IMR-90 (cell line): Measurements from ENCODE around the gene USP31. TPM values are rescaled to one million over a fixed set of nuclear protein-coding genes. Genes with fewer than 3 reads are reported as not detected.

Experiments
- ATAC-seq: fragments of 200-7000 bp; cut with Tn5 transposase; 2 replicates; pipeline ENCODE4 v1.9.1; 2020; ENCODE audit warnings: low read depth, mild to moderate bottlenecking, moderate library complexity
- BruUV-seq: library from RNA; stranded (reverse); fragments of 400-500 nt; replicated peaks from 2 replicates; lab custom pipeline; 2021; lab: Mats Ljungman, UMichigan
- CTCF ChIA-PET: fragments of 300-600 bp; formaldehyde crosslinking; extraction: SDS; loops from one replicate; lab custom pipeline; 2021; ENCODE audit warnings: antibody characterized with exemption; lab: Yijun Ruan, JAX
- POLR2A ChIA-PET: fragments of 300-600 bp; sonication (Branson Sonifier 250); formaldehyde crosslinking; loops from one replicate; lab custom pipeline; 2022; ENCODE audit warnings: antibody characterized with exemption; ENCODE audit not compliant: unreplicated experiment; lab: Charles Lee
- DNase-seq: peaks from one replicate; pipeline ENCODE4 v3.0.0; 2013
- H2AFZ ChIP-seq: replicated peaks from 2 replicates; pipeline ENCODE3; 2013; ENCODE audit warnings: low read length, mild to moderate bottlenecking; ENCODE audit not compliant: poor library complexity
- H2AK5ac ChIP-seq: 2 replicates; pipeline ENCODE4 v1.6.1; 2013; ENCODE audit warnings: low read depth, low read length, inconsistent platforms
- H2AK9ac ChIP-seq: replicated peaks from 2 replicates; pipeline ENCODE3; 2013; ENCODE audit warnings: mild to moderate bottlenecking, low read depth, low read length, moderate library complexity; ENCODE audit not compliant: poor library complexity
- H2BK120ac ChIP-seq: 2 replicates; pipeline ENCODE4 v1.6.1; 2013; ENCODE audit warnings: low read depth, low read length, inconsistent platforms
- H2BK15ac ChIP-seq: 3 replicates; pipeline ENCODE4 v1.6.1; 2013; ENCODE audit warnings: low read depth, low read length, inconsistent platforms
- H2BK20ac ChIP-seq: 2 replicates; pipeline ENCODE4 v1.6.1; 2013; ENCODE audit warnings: low read depth, mild to moderate bottlenecking, inconsistent platforms, low read length, moderate library complexity
- H2BK5ac ChIP-seq: 2 replicates; pipeline ENCODE4 v1.6.1; 2013; ENCODE audit warnings: mild to moderate bottlenecking, low read depth, low read length, inconsistent platforms; ENCODE audit not compliant: poor library complexity, severe bottlenecking
- H3K14ac ChIP-seq: replicated peaks from 2 replicates; pipeline ENCODE4 v1.6.1; 2013; ENCODE audit warnings: low read depth, low read length, inconsistent platforms
- H3K18ac ChIP-seq: 2 replicates; pipeline ENCODE4 v1.6.1; 2013; ENCODE audit warnings: low read depth, low read length, control low read depth
- H3K23ac ChIP-seq: 2 replicates; pipeline ENCODE4 v1.6.1; 2013; ENCODE audit warnings: low read depth, low read length, inconsistent platforms
- H3K27ac ChIP-seq: 2 replicates; pipeline ENCODE4 v1.5.1; 2013; ENCODE audit warnings: mild to moderate bottlenecking, control low read depth, low read length; ENCODE audit not compliant: insufficient read depth
- H3K27me3 ChIP-seq: 2 replicates; pipeline ENCODE4 v1.6.1; 2013; ENCODE audit warnings: low read length; ENCODE audit not compliant: control insufficient read depth, insufficient read depth
- H3K36me3 ChIP-seq: 2 replicates; pipeline ENCODE4 v1.6.1; 2013; ENCODE audit warnings: low read length, mixed read lengths; ENCODE audit not compliant: control insufficient read depth, insufficient read depth
- H3K4ac ChIP-seq: 2 replicates; pipeline ENCODE4 v1.6.1; 2013; ENCODE audit warnings: low read depth, low read length, inconsistent platforms
- H3K4me1 ChIP-seq: 2 replicates; pipeline ENCODE4 v1.6.1; 2013; ENCODE audit warnings: low read length, mixed read lengths; ENCODE audit not compliant: control insufficient read depth, insufficient read depth
- H3K4me2 ChIP-seq: 2 replicates; pipeline ENCODE4 v1.6.1; 2013; ENCODE audit warnings: low read depth, mild to moderate bottlenecking, control low read depth, low read length, moderate library complexity
- H3K4me3 ChIP-seq: 2 replicates; pipeline ENCODE4 v1.5.1; 2013; ENCODE audit warnings: low read depth, mild to moderate bottlenecking, control low read depth, low read length, moderate library complexity; ENCODE audit not compliant: insufficient read depth
- H3K56ac ChIP-seq: 2 replicates; pipeline ENCODE4 v1.6.1; 2013; ENCODE audit warnings: low read length, inconsistent platforms; ENCODE audit not compliant: insufficient read depth; ENCODE audit errors: extremely low read depth
- H3K79me1 ChIP-seq, 2 experiments: 2 replicates each; pipeline ENCODE4 v1.6.1; 2013; ENCODE audit warnings: low read length in 2 of 2, inconsistent platforms in 1 of 2, low read depth in 1 of 2
- H3K9ac ChIP-seq: 2 replicates; pipeline ENCODE4 v1.6.1; 2013; ENCODE audit warnings: low read depth, low read length, control low read depth
- H3K9me1 ChIP-seq: 2 replicates; pipeline ENCODE4 v1.6.1; 2013; ENCODE audit warnings: low read length, inconsistent platforms; ENCODE audit not compliant: insufficient read depth
- H3K9me3 ChIP-seq: 2 replicates; pipeline ENCODE4 v1.6.1; 2013; ENCODE audit warnings: low read length; ENCODE audit not compliant: control insufficient read depth, insufficient read depth
- H4K20me1 ChIP-seq: 2 replicates; pipeline ENCODE4 v1.6.1; 2013; ENCODE audit warnings: low read length, inconsistent platforms; ENCODE audit not compliant: insufficient read depth
- H4K5ac ChIP-seq: 2 replicates; pipeline ENCODE4 v1.6.1; 2013; ENCODE audit warnings: mild to moderate bottlenecking, low read depth, low read length, control low read depth
- H4K8ac ChIP-seq, 2 experiments: 2 replicates each; pipeline ENCODE4 v1.6.1; 2013; ENCODE audit warnings: low read depth in 2 of 2, low read length in 2 of 2, control low read depth in 1 of 2, inconsistent platforms in 1 of 2
- H4K91ac ChIP-seq: 2 replicates; pipeline ENCODE4 v1.6.1; 2013; ENCODE audit warnings: low read depth, low read length, inconsistent platforms; ENCODE audit not compliant: insufficient read depth
- ELK1 ChIP-seq: fragments of 150-350 bp; IDR thresholded peaks from 2 replicates; pipeline ENCODE4 v1.6.1; 2016; ENCODE audit warnings: low read depth, mild to moderate bottlenecking, low read length, moderate library complexity, borderline replicate concordance
- FOS ChIP-seq: fragments of 150-350 bp; IDR thresholded peaks from 2 replicates; pipeline ENCODE4 v1.6.1; 2016; ENCODE audit warnings: low read depth, low read length
- MAFK ChIP-seq: IDR thresholded peaks from 2 replicates; pipeline ENCODE4 v1.6.1; 2012; ENCODE audit warnings: low read depth, low read length, improper control_type of control experiment
- MAZ ChIP-seq: IDR thresholded peaks from 2 replicates; pipeline ENCODE4 v1.6.1; 2012; ENCODE audit warnings: low read depth, mild to moderate bottlenecking, low read length, improper control_type of control experiment, moderate library complexity, borderline replicate concordance
- MXI1 ChIP-seq: IDR thresholded peaks from 2 replicates; pipeline ENCODE4 v1.6.1; 2012; ENCODE audit warnings: low read depth, mild to moderate bottlenecking, low read length, moderate library complexity, borderline replicate concordance
- POLR2A ChIP-seq: IDR thresholded peaks from 2 replicates; pipeline ENCODE4 v1.6.1; 2012; ENCODE audit warnings: mild to moderate bottlenecking, low read depth, low read length
- RAD21 ChIP-seq: IDR thresholded peaks from 2 replicates; pipeline ENCODE4 v1.6.1; 2012; ENCODE audit warnings: low read length, improper control_type of control experiment
- RCOR1 ChIP-seq: IDR thresholded peaks from 2 replicates; pipeline ENCODE4 v1.6.1; 2012; ENCODE audit warnings: mild to moderate bottlenecking, low read length, improper control_type of control experiment; ENCODE audit not compliant: insufficient replicate concordance
- RFX5 ChIP-seq: IDR thresholded peaks from 2 replicates; pipeline ENCODE4 v1.8.0; 2012; ENCODE audit warnings: low read depth, mild to moderate bottlenecking, low read length, moderate library complexity
- WGBS, 2 experiments: methylation state at CpG; one replicate each; pipeline versions ENCODE4 v1.1.5 to v1.1.7; 2013; ENCODE audit warnings: missing lambda C conversion rate in 2 of 2; ENCODE audit not compliant: insufficient read length in 1 of 2; ENCODE audit errors: extremely low coverage in 2 of 2; 5-methylcytosine and 5-hydroxymethylcytosine counted together
- dilution Hi-C: fragments of 300-500 bp; cut with HindIII; formaldehyde crosslinking; loops from one replicate; pipeline ENCODE4 v1.14.3; 2018; ENCODE audit warnings: low sequenced_read_pairs; ENCODE audit not compliant: unreplicated experiment
- in situ Hi-C: fragments of 300-500 bp; cut with MboI; formaldehyde crosslinking; loops from 3 replicates; pipeline ENCODE4 v1.14.3; 2019; ENCODE audit warnings: low sequenced_read_pairs, inconsistent platforms, mixed read lengths
- intact Hi-C: fragments of 100-400 bp; cut with micrococcal nuclease; formaldehyde crosslinking; loops from 2 replicates; pipeline ENCODE4 v1.10.0; 2022
- polyA plus RNA-seq, 3 experiments: library from polyadenylated mRNA; depleted of rRNA; stranded (reverse); fragments of >200 nt; gene quantifications; 2 replicates each; pipeline ENCODE4 v1.2.3, GENCODE V29; 2012; ENCODE audit warnings: low replicate concordance in 1 of 3
- total RNA-seq: library from RNA; depleted of rRNA; stranded (reverse); fragments of >200 nt; gene quantifications from 2 replicates; pipeline ENCODE4 v1.2.3, GENCODE V29; 2012

USP31 gene
- total and polyA plus RNA-seq, 2 of the 4 experiments (the other 2 are of a cell fraction), result 2.9 to 3.4 TPM

DNA sequence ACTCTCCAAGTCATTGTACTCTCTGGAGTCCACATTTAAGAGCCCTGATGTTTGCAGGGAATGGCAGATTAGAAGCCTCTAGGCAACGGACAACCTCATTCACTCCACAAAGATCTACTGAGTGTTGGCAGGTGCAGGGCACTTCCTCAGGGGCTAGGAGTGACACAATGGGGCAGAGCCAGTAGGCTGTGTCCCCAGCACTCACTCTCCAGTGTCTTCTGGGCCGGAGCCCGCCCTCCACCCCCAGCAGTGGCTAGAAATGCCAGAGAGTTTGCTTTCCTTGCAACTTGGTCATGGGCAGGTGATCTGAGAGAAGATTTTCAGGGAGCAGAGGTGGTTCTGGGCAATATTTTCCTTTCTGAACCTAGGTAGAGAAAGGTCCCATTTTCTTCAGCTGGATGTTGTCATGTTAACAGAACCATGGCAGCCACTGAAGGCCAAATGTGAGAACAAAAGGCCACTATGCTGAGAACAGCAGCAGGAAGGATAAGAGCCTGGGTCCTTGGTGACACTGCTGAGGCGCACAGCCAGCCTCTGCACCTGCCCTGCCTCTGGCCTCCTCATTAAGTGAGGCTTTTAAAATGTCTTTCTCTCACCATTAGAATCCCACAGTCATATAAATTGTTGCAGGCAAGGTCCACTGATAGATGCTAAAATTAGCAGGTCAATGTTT lies 96.2 kb downstream of the USP31 start:
- no peak overlapping the region for H2BK120ac ChIP-seq
- H4K91ac ChIP-seq, result no peak overlapping the region
- H3K56ac ChIP-seq, result no peak overlapping the region
- POLR2A ChIA-PET, result no interaction called here
- no peak overlapping the region for H3K4ac ChIP-seq
- no CpG with 5 or more reads among the region's 4 CpGs for WGBS, 2 experiments
- H3K79me1 ChIP-seq, result no peaks in the 10 kb centered on the region
- no peak overlapping the region for H2AK9ac ChIP-seq
- H2BK20ac ChIP-seq, result no peak overlapping the region
- H4K5ac ChIP-seq, result no peak overlapping the region
- H3K27ac ChIP-seq, result no peak overlapping the region
- H3K9me1 ChIP-seq, result no peaks in the 10 kb centered on the region
- H2BK5ac ChIP-seq, result no peak overlapping the region
- H3K14ac ChIP-seq, result no peak overlapping the region
- CTCF ChIA-PET, result no interaction called here
- H3K4me2 ChIP-seq, result no peak overlapping the region
- H3K27me3 ChIP-seq, result peaks cover 13% of the 10 kb centered on the region
- no peak overlapping the region for H3K9ac ChIP-seq
- H2AFZ ChIP-seq, result no peak overlapping the region
- dilution Hi-C loops (no loop called here), in situ Hi-C loops (no loop called here), intact Hi-C loops (no loop called here)
- H3K23ac ChIP-seq, result no peak overlapping the region
- no peak overlapping the region for H4K8ac ChIP-seq
- H3K18ac ChIP-seq, result no peak overlapping the region
- H2BK15ac ChIP-seq, result no peak overlapping the region
- TF ChIP-seq MAZ (no peak), RCOR1 (no peak), ELK1 (no peak), MAFK (no peak), FOS (no peak), MXI1 (no peak), RFX5 (no peak), POLR2A (no peak), RAD21 (no peak)
- ATAC-seq, result no peak
- no peaks in the 10 kb centered on the region for H3K4me1 ChIP-seq
- H3K4me3 ChIP-seq, result no peak overlapping the region
- no peak overlapping the region for H2AK5ac ChIP-seq
- H4K20me1 ChIP-seq, result no peaks in the 10 kb centered on the region
- H3K9me3 ChIP-seq, result no peaks in the 10 kb centered on the region
- DNase-seq, result no peak
- no peaks in the 10 kb centered on the region for H3K36me3 ChIP-seq
- BruUV-seq, result no TSS peak
